Neural cell (in vitro differentiated cells): ENCODE measurements around the gene CD99.
"Not testable (repeated sequence)": the region's sequence is repeated elsewhere in the genome, so short reads cannot be mapped to it uniquely, and the experiment has no call there.

Experiments
- CTCF ChIP-seq: fragments of 450-650 bp; IDR thresholded peaks from 2 replicates; pipeline ENCODE4 v1.5.1; 2014; ENCODE audit warnings: antibody characterized with exemption, mild to moderate bottlenecking, moderate library complexity; ENCODE audit not compliant: poor library complexity, severe bottlenecking
- EP300 ChIP-seq: fragments of 450-650 bp; conservative IDR thresholded peaks from 2 replicates; pipeline ENCODE4 v1.6.1; 2014; ENCODE audit warnings: antibody characterized with exemption, mild to moderate bottlenecking, moderate library complexity; ENCODE audit not compliant: poor library complexity, severe bottlenecking
- EZH2 ChIP-seq: fragments of 200-600, 300-800 bp; shearing (Covaris generic), sonication (generic); IDR thresholded peaks from 2 replicates; pipeline ENCODE4 v1.6.1; 2014; ENCODE audit warnings: antibody characterized with exemption, low read length, borderline replicate concordance, mild to moderate bottlenecking; ENCODE audit not compliant: insufficient read depth, poor library complexity, severe bottlenecking
- MXI1 ChIP-seq: fragments of 450-650 bp; conservative IDR thresholded peaks from 2 replicates; pipeline ENCODE4 v1.6.1; 2014; ENCODE audit warnings: antibody characterized with exemption, mild to moderate bottlenecking; ENCODE audit not compliant: poor library complexity, severe bottlenecking
- POLR2AphosphoS5 ChIP-seq: IDR thresholded peaks from 2 replicates; pipeline ENCODE4 v1.6.1; 2012
- RAD21 ChIP-seq: fragments of 450-650 bp; conservative IDR thresholded peaks from 2 replicates; pipeline ENCODE4 v1.6.1; 2014; ENCODE audit warnings: antibody characterized with exemption, mild to moderate bottlenecking, moderate library complexity
- TAF1 ChIP-seq: IDR thresholded peaks from 2 replicates; pipeline ENCODE4 v1.6.1; 2012; ENCODE audit warnings: low read depth
- TF ChIP-seq, protein P1 (sequence below): IDR thresholded peaks from 2 replicates; pipeline ENCODE4 v1.6.1; 2012; ENCODE audit warnings: borderline replicate concordance

DNA sequence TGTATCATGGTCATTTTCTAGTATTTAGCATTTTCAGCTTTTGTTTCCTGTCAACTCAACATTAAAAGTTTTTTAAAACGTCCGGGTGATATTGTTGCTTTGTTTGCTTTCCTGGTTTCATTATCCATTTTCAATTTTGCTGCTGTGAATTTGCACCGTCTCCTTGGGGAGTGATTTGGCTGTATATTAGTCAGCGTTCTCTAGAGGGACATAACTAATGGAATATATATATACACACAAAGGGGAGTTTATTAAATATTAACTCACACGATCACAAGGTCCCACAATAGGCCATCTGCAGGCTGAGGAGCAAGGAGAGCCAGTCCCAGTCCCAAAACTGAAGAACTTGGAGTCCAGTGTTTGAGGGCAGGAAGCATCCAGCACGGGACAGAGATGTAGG is 55.2 kb downstream of the CD99 start:
- not testable (repeated sequence) for TF ChIP-seq MXI1, POLR2AphosphoS5, EP300, EZH2, TAF1, CTCF, RAD21
- TF ChIP-seq, protein P1, sequence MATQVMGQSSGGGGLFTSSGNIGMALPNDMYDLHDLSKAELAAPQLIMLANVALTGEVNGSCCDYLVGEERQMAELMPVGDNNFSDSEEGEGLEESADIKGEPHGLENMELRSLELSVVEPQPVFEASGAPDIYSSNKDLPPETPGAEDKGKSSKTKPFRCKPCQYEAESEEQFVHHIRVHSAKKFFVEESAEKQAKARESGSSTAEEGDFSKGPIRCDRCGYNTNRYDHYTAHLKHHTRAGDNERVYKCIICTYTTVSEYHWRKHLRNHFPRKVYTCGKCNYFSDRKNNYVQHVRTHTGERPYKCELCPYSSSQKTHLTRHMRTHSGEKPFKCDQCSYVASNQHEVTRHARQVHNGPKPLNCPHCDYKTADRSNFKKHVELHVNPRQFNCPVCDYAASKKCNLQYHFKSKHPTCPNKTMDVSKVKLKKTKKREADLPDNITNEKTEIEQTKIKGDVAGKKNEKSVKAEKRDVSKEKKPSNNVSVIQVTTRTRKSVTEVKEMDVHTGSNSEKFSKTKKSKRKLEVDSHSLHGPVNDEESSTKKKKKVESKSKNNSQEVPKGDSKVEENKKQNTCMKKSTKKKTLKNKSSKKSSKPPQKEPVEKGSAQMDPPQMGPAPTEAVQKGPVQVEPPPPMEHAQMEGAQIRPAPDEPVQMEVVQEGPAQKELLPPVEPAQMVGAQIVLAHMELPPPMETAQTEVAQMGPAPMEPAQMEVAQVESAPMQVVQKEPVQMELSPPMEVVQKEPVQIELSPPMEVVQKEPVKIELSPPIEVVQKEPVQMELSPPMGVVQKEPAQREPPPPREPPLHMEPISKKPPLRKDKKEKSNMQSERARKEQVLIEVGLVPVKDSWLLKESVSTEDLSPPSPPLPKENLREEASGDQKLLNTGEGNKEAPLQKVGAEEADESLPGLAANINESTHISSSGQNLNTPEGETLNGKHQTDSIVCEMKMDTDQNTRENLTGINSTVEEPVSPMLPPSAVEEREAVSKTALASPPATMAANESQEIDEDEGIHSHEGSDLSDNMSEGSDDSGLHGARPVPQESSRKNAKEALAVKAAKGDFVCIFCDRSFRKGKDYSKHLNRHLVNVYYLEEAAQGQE: not testable (repeated sequence)
